ENCODE data around the gene VIPR2. TPM values are rescaled to one million over a fixed set of nuclear protein-coding genes. Genes with fewer than 3 reads are reported as not detected.

The VIPR2 gene
- total RNA-seq, 4 donors from 2014 or later: 0.59 to 0.64 (median 0.60) TPM; not detected in 1

DNA sequence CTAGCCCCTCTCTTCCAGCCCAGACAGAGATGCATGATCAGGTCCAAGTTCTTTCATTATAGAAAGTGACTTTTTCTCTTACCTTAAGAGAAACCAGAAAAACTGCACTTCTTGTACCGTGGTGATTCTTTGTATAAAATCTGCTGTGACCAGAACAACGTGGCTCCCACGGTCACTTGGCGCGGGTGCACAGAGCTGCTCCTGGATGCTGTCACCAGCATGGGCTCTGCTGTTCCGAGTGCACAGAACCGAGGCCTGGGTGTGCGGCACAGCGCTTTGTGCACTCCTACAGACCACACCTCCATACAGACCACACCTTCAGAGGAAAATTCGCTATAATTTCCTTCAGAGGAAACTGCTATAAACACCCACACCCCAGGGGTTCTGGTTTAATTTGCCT is 26.0 kb downstream of the VIPR2 start:
- H3K27ac ChIP-seq: no peak overlapping the region
- no peaks in the 10 kb centered on the region for H3K9me3 ChIP-seq
- no peak for TF ChIP-seq POLR2AphosphoS5 (IDR thresholded peaks at IDR 0.05)
- TF ChIP-seq, protein P1, sequence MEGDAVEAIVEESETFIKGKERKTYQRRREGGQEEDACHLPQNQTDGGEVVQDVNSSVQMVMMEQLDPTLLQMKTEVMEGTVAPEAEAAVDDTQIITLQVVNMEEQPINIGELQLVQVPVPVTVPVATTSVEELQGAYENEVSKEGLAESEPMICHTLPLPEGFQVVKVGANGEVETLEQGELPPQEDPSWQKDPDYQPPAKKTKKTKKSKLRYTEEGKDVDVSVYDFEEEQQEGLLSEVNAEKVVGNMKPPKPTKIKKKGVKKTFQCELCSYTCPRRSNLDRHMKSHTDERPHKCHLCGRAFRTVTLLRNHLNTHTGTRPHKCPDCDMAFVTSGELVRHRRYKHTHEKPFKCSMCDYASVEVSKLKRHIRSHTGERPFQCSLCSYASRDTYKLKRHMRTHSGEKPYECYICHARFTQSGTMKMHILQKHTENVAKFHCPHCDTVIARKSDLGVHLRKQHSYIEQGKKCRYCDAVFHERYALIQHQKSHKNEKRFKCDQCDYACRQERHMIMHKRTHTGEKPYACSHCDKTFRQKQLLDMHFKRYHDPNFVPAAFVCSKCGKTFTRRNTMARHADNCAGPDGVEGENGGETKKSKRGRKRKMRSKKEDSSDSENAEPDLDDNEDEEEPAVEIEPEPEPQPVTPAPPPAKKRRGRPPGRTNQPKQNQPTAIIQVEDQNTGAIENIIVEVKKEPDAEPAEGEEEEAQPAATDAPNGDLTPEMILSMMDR (IDR thresholded peaks at IDR 0.05): no peak
- no peak for TF ChIP-seq POLR2A (IDR thresholded peaks at IDR 0.05)
- no peak for TF ChIP-seq EP300 (IDR thresholded peaks at IDR 0.05)
- no peak overlapping the region for H3K4me3 ChIP-seq
- DNase-seq (ENCODE audit: low spot score in 2 of 2): peak in 1 of 2 donors; percentile 54
- WGBS: 72% methylated on average over 10 of the region's 10 CpGs
- H3K4me1 ChIP-seq: no peaks in the 10 kb centered on the region
- no peaks in the 10 kb centered on the region for H3K36me3 ChIP-seq
- peaks cover 21% of the 10 kb centered on the region for H3K27me3 ChIP-seq

DNA sequence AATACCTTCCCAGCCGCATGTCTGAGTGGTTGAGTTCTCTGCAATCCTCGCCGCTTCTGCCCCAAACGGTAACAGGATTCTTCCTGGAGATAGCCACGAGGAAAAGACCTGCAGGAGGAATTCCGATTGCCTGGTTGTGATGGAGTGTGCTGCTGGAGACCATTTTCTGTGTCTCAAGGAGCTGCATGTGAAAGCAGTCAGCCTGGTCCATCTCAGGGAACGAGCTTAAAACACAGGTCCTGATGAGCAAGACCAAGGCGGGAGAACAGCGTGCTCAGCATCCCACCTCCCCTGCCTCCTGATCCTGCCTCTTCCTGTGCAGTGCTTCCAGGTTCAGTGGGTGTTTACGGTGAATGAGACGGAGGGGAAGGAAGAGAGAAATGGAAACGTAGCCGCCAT is 26.5 kb downstream of the VIPR2 start:
- 83% methylated on average over 13 of the region's 13 CpGs for WGBS
- TF ChIP-seq POLR2A (IDR thresholded peaks at IDR 0.05) (no peak), POLR2AphosphoS5 (IDR thresholded peaks at IDR 0.05) (no peak), EP300 (IDR thresholded peaks at IDR 0.05) (no peak)
- TF ChIP-seq, protein P1 (IDR thresholded peaks at IDR 0.05): no peak
- Histone ChIP-seq H3K27ac (no peak overlapping the region), H3K36me3 (no peaks in the 10 kb centered on the region), H3K4me3 (no peak overlapping the region), H3K9me3 (no peaks in the 10 kb centered on the region), H3K27me3 (peaks cover 25% of the 10 kb centered on the region), H3K4me1 (no peaks in the 10 kb centered on the region)
- no peak for DNase-seq (ENCODE audit: low spot score in 2 of 2)

DNA sequence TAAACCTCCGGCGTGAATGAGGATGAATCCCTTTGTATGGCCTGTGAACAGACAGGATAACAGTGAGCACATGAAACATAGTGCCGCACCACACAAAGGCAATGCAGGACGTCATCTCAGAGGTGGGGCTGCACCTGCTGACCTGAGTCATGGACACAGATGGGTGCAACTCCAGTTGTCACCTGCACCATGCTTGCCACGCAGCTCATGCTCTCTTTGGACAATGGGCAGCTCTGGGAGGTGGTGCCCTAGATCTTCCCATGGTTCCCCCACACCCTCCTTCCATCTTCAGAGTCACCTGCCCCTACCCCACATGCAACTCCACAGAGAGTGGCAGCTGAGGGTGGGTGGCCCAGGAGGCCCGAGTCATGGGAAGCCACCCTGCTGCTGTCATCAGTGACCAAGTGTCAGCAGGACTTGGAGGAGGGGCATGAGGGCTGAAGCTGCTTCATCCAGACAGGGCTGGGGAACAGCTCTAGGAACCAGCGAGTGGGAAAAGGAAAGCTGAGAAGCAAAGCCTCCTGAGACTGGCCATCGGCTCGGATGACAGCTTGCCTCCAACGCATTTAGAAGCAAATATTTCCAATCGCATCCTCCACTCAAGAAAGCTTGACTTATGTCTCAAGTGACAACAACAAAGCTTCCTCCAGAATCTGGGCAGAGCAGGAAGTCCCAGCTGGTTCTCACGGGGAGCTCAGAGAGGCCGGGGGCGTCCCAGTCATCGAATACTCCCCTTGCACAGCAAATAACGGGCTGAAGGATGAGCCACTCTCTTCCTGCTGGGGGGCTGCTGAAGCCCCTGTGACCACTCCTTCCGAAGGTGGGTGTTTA is 27.1 kb downstream of the VIPR2 start:
- 75% methylated on average over 16 of the region's 17 CpGs for WGBS
- TF ChIP-seq POLR2AphosphoS5 (IDR thresholded peaks at IDR 0.05) (no peak), EP300 (IDR thresholded peaks at IDR 0.05) (no peak), POLR2A (IDR thresholded peaks at IDR 0.05) (no peak)
- TF ChIP-seq, protein P1 (IDR thresholded peaks at IDR 0.05): no peak

DNA sequence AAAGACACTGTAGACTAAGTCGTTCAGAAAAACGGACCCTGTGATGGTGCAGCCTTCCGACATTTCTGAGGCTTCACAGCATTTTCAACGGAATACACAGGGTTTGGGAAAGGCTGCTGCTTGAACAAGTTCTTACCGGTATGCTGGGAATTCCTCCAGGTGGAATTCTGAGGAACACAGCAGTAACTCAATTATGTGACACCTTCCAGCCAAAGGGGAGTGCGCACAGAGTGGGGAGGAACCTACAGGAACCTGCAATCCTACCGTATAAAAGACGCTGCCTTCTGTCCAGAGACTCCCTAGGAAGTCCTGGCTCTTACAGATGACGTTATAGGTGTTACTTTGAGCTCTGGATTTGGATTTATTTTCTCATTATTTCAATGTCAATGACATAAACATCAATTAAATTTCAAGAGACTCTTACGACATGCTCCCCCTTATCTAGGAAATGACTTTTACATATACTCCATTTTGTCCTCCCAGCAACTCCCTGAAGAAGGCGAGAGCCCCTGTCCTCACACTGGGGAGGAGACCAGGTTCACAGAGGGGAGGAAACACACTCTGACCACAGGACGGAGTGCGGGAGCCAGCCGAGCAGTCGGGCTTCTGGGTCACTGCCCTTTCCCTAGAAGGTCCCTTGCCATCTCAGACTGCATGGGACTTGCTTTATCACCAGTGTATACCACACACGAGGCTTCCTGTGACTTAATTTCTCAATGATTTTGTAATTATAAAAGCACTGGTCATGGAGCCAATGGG is 27.9 kb downstream of the VIPR2 start:
- peak in 1 of 2 donors; percentile 62 for DNase-seq (ENCODE audit: low spot score in 2 of 2)
- no peaks in the 10 kb centered on the region for H3K36me3 ChIP-seq
- H3K4me1 ChIP-seq: no peaks in the 10 kb centered on the region
- TF ChIP-seq POLR2A (IDR thresholded peaks at IDR 0.05): no peak
- no peak for TF ChIP-seq EP300 (IDR thresholded peaks at IDR 0.05)
- no peak for TF ChIP-seq POLR2AphosphoS5 (IDR thresholded peaks at IDR 0.05)
- TF ChIP-seq, protein P1 (IDR thresholded peaks at IDR 0.05): no peak
- no peak overlapping the region for H3K27ac ChIP-seq
- WGBS: 66% methylated on average over 14 of the region's 16 CpGs
- no peak overlapping the region for H3K4me3 ChIP-seq
- no peaks in the 10 kb centered on the region for H3K9me3 ChIP-seq
- peaks cover 36% of the 10 kb centered on the region for H3K27me3 ChIP-seq

More for the DNA sequence above, 27.1 kb downstream of the VIPR2 start:
- Histone ChIP-seq H3K36me3 (no peaks in the 10 kb centered on the region), H3K4me1 (no peaks in the 10 kb centered on the region), H3K27me3 (peaks cover 29% of the 10 kb centered on the region), H3K9me3 (no peaks in the 10 kb centered on the region), H3K4me3 (no peak overlapping the region), H3K27ac (no peak overlapping the region)
- DNase-seq (ENCODE audit: low spot score in 2 of 2): peak in 1 of 2 donors; percentile 72

All from suprapubic skin (tissue), 4 donors.